Caco-2 (cell line): ENCODE measurements around the gene A2ML1. TPM values are rescaled to one million over a fixed set of nuclear protein-coding genes. Genes with fewer than 3 reads are reported as not detected.
"Not testable (repeated sequence)": the region's sequence is repeated elsewhere in the genome, so short reads cannot be mapped to it uniquely, and the experiment has no call there.

Source experiments
- BruUV-seq: library from RNA; stranded (reverse); fragments of 400-500 nt; replicated peaks from 2 replicates; lab custom pipeline; 2021; lab: Mats Ljungman, UMichigan
- CTCF ChIA-PET: fragments of 300-600 bp; sonication (Branson Sonifier 250); formaldehyde crosslinking; loops from one replicate; lab custom pipeline; 2022; ENCODE audit warnings: antibody characterized with exemption; lab: Charles Lee
- POLR2A ChIA-PET: fragments of 300-600 bp; sonication (Branson Sonifier 250); formaldehyde crosslinking; loops from one replicate; lab custom pipeline; 2022; ENCODE audit warnings: antibody characterized with exemption; lab: Charles Lee
- DNase-seq, 2 experiments: peaks; one replicate each; pipeline versions ENCODE4 v3.0.0 to v3.0.0-alpha.2; 2020 to 2022
- H3K27me3 ChIP-seq: replicated peaks from 2 replicates; pipeline ENCODE4 v1.6.0; 2011; ENCODE audit warnings: low read length; ENCODE audit not compliant: control insufficient read depth, insufficient read depth
- H3K36me3 ChIP-seq: 2 replicates; pipeline ENCODE4 v1.5.1; 2011; ENCODE audit warnings: low read length; ENCODE audit not compliant: control insufficient read depth, insufficient read depth
- H3K4me1 ChIP-seq: fragments of 250-450 bp; sonication (Bioruptor Pico); 2 replicates; pipeline ENCODE4 v1.5.1; 2020; ENCODE audit warnings: mild to moderate bottlenecking
- H3K4me3 ChIP-seq: 2 replicates; pipeline ENCODE4 v1.5.1; 2011; ENCODE audit warnings: low read depth, mild to moderate bottlenecking, control low read depth, low read length
- H3K9me3 ChIP-seq: fragments of 250-450 bp; sonication (Bioruptor Pico); 2 replicates; pipeline ENCODE4 v1.5.1; 2020; ENCODE audit warnings: mild to moderate bottlenecking, moderate library complexity
- H3K27ac Mint-ChIP-seq: one replicate; pipeline ENCODE4 v1.8.0; 2022; ENCODE audit warnings: mixed read lengths; ENCODE audit not compliant: unreplicated experiment
- H3K27me3 Mint-ChIP-seq: one replicate; pipeline ENCODE4 v1.8.0; 2022; ENCODE audit warnings: mixed read lengths; ENCODE audit not compliant: insufficient read depth, unreplicated experiment
- H3K36me3 Mint-ChIP-seq: one replicate; pipeline ENCODE4 v1.8.0; 2022; ENCODE audit warnings: mild to moderate bottlenecking, mixed read lengths; ENCODE audit not compliant: insufficient read depth, unreplicated experiment
- H3K4me1 Mint-ChIP-seq: one replicate; pipeline ENCODE4 v1.8.0; 2022; ENCODE audit warnings: low read depth, mixed read lengths; ENCODE audit not compliant: unreplicated experiment
- H3K4me3 Mint-ChIP-seq: one replicate; pipeline ENCODE4 v1.8.0; 2022; ENCODE audit warnings: mild to moderate bottlenecking, moderate library complexity, mixed read lengths; ENCODE audit not compliant: unreplicated experiment
- H3K9me3 Mint-ChIP-seq: one replicate; pipeline ENCODE4 v1.8.0; 2022; ENCODE audit warnings: mixed read lengths; ENCODE audit not compliant: unreplicated experiment
- intact Hi-C: fragments of 100-400 bp; cut with micrococcal nuclease; formaldehyde crosslinking; loops from one replicate; pipeline ENCODE4 v1.10.0; 2022; ENCODE audit not compliant: unreplicated experiment
- total RNA-seq: library from RNA; stranded (reverse); gene quantifications from 2 replicates; pipeline ENCODE4 v1.2.3, GENCODE V29; 2022
- TF ChIP-seq, protein P1 (sequence below), 2 experiments: fragments of 200-600 bp in 1 of 2; IDR thresholded peaks; 1 replicate in 1 of 2; 2 replicates in 1 of 2; pipeline versions ENCODE4 v1.5.1 to v1.8.0; 2011 to 2022; ENCODE audit warnings: antibody characterized with exemption in 1 of 2, control low read depth in 1 of 2, inconsistent platforms in 1 of 2, low read depth in 1 of 2, low read length in 1 of 2, mild to moderate bottlenecking in 1 of 2, moderate library complexity in 1 of 2; ENCODE audit not compliant: insufficient read depth in 1 of 2, severe bottlenecking in 1 of 2, unreplicated experiment in 1 of 2

Gene A2ML1
- total RNA-seq, 1 experiment from 2014 or later, result not detected

DNA sequence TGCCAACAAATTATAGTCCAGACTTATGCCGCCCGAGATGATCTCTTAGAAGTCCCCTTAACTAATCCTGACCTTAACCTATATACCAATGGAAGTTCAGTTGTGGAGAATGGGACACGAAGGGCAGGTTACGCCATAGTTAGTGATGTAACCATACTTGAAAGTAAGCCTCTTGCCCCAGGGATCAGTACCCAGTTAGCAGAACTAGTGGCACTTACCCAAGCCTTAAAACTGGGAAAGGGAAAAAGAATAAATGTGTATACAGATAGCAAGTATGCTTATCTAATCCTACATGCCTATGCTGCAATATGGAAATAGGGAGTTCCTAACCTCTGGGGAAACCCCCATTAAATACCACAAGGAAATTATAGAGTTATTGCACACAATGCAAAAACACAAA, 29.2 kb upstream of the A2ML1 start:
- H3K4me3 Mint-ChIP-seq, H3K27me3 ChIP-seq, H3K4me1 ChIP-seq, POLR2A ChIA-PET, H3K27ac Mint-ChIP-seq, H3K4me3 ChIP-seq, CTCF ChIA-PET, H3K36me3 Mint-ChIP-seq, DNase-seq, H3K36me3 ChIP-seq, intact Hi-C loops, BruUV-seq, H3K27me3 Mint-ChIP-seq, H3K9me3 ChIP-seq, H3K4me1 Mint-ChIP-seq: not testable (repeated sequence)
- H3K9me3 Mint-ChIP-seq, result peaks cover 17% of the 10 kb centered on the region

- H3K9me3 ChIP-seq, H3K36me3 ChIP-seq, POLR2A ChIA-PET, H3K4me3 Mint-ChIP-seq, H3K27me3 ChIP-seq, H3K27me3 Mint-ChIP-seq, H3K27ac Mint-ChIP-seq, H3K4me3 ChIP-seq, intact Hi-C loops, DNase-seq, CTCF ChIA-PET, H3K4me1 ChIP-seq, H3K36me3 Mint-ChIP-seq, BruUV-seq, H3K4me1 Mint-ChIP-seq: not testable (repeated sequence)
- H3K9me3 Mint-ChIP-seq, result peaks cover 26% of the 10 kb centered on the region
These were observed 27.8 kb upstream of the A2ML1 start for GRCh38 chr12:8794611-8795010.

GRCh38 chr12:8796831-8797626, 25.4 kb upstream of the A2ML1 start:
- H3K4me1 Mint-ChIP-seq, result no peaks in the 10 kb centered on the region
- TF ChIP-seq, protein P1, sequence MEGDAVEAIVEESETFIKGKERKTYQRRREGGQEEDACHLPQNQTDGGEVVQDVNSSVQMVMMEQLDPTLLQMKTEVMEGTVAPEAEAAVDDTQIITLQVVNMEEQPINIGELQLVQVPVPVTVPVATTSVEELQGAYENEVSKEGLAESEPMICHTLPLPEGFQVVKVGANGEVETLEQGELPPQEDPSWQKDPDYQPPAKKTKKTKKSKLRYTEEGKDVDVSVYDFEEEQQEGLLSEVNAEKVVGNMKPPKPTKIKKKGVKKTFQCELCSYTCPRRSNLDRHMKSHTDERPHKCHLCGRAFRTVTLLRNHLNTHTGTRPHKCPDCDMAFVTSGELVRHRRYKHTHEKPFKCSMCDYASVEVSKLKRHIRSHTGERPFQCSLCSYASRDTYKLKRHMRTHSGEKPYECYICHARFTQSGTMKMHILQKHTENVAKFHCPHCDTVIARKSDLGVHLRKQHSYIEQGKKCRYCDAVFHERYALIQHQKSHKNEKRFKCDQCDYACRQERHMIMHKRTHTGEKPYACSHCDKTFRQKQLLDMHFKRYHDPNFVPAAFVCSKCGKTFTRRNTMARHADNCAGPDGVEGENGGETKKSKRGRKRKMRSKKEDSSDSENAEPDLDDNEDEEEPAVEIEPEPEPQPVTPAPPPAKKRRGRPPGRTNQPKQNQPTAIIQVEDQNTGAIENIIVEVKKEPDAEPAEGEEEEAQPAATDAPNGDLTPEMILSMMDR (IDR thresholded peaks at IDR 0.05; ENCODE audit: insufficient read depth in 1 of 2, low read depth in 1 of 2, low read length in 1 of 2, severe bottlenecking in 1 of 2, unreplicated experiment in 1 of 2), result no peak
- no peaks in the 10 kb centered on the region for H3K36me3 Mint-ChIP-seq
- no peak overlapping the region for H3K4me3 Mint-ChIP-seq
- intact Hi-C loops, result no loop called here
- no TSS peak for BruUV-seq
- peaks cover 26% of the 10 kb centered on the region for H3K9me3 Mint-ChIP-seq
- Histone ChIP-seq H3K4me3 (no peak overlapping the region), H3K36me3 (no peaks in the 10 kb centered on the region), H3K9me3 (0 out of 2 replicates have a peak, but pooled peaks cover 4% of the 10 kb centered on the region), H3K27me3 (no peaks in the 10 kb centered on the region), H3K4me1 (no peaks in the 10 kb centered on the region)
- no peaks in the 10 kb centered on the region for H3K27me3 Mint-ChIP-seq
- CTCF ChIA-PET, result no interaction called here
- DNase-seq, result no peak
- POLR2A ChIA-PET, result no interaction called here
- no peak overlapping the region for H3K27ac Mint-ChIP-seq

DNA sequence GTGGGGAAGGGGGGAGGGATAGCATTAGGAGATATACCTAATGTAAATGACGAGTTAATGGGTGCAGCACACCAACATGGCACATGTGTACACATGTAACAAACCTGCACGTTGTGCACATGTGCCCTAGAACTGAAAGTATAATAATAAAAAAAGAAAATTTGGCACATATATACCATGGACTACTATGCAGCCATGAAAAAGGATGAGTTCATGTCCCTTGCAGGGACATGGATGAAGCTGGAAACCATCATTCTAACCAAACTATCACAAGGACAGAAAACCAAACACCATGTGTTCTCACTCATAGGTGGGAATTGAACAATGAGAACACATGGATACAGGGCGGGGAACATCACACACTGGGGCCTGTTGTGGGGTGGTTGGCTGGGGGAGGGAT, 21.2 kb upstream of the A2ML1 start:
- H3K27me3 ChIP-seq, H3K4me3 ChIP-seq, DNase-seq, POLR2A ChIA-PET, CTCF ChIA-PET, intact Hi-C loops, H3K4me1 ChIP-seq, H3K36me3 ChIP-seq, H3K4me1 Mint-ChIP-seq, H3K27me3 Mint-ChIP-seq, H3K9me3 ChIP-seq, H3K4me3 Mint-ChIP-seq, H3K27ac Mint-ChIP-seq, H3K36me3 Mint-ChIP-seq, BruUV-seq: not testable (repeated sequence)
- peaks cover 15% of the 10 kb centered on the region for H3K9me3 Mint-ChIP-seq

- H3K4me3 ChIP-seq, H3K4me1 ChIP-seq, CTCF ChIA-PET, H3K36me3 ChIP-seq, H3K27me3 ChIP-seq, H3K9me3 ChIP-seq, H3K9me3 Mint-ChIP-seq, POLR2A ChIA-PET, H3K4me1 Mint-ChIP-seq, intact Hi-C loops, H3K27ac Mint-ChIP-seq, H3K27me3 Mint-ChIP-seq, H3K36me3 Mint-ChIP-seq, BruUV-seq, DNase-seq, H3K4me3 Mint-ChIP-seq: not testable (repeated sequence)
These were observed 17.6 kb upstream of the A2ML1 start for GRCh38 chr12:8804833-8805232.

- H3K27ac Mint-ChIP-seq, H3K4me1 ChIP-seq, H3K36me3 ChIP-seq, H3K4me1 Mint-ChIP-seq, H3K9me3 ChIP-seq, POLR2A ChIA-PET, H3K9me3 Mint-ChIP-seq, intact Hi-C loops, H3K4me3 Mint-ChIP-seq, H3K27me3 ChIP-seq, H3K36me3 Mint-ChIP-seq, CTCF ChIA-PET, DNase-seq, BruUV-seq, H3K4me3 ChIP-seq: not testable (repeated sequence)
- peaks cover 11% of the 10 kb centered on the region for H3K27me3 Mint-ChIP-seq
These were observed 16.9 kb upstream of the A2ML1 start for GRCh38 chr12:8805487-8805886.
